Fibroblast of the aortic adventitia (primary cell): ENCODE data around the gene CDK17. TPM values are rescaled to one million over a fixed set of nuclear protein-coding genes. Genes with fewer than 3 reads are reported as not detected.
A peak's percentile ranks its signal among the peaks of the same experiment; 100 is the strongest.

Experiments used
- DNase-seq: peaks from one replicate; pipeline ENCODE4 v3.0.0-alpha.2; 2010; ENCODE audit warnings: low read depth
- H3K4me3 ChIP-seq: 2 replicates; pipeline ENCODE4 v1.5.1; 2011; ENCODE audit warnings: low read depth, mild to moderate bottlenecking, control low read depth, low read length, moderate library complexity
- CTCF ChIP-seq: IDR thresholded peaks from 2 replicates; pipeline ENCODE4 v1.5.1; 2011; ENCODE audit warnings: mild to moderate bottlenecking, low read length, control low read depth, inconsistent platforms; ENCODE audit not compliant: insufficient read depth
- total RNA-seq: library from RNA; depleted of rRNA; stranded (reverse); fragments of >200 nt; gene quantifications from 2 replicates; pipeline ENCODE4 v1.2.3, GENCODE V29; 2012; ENCODE audit warnings: low replicate concordance

CDK17 gene
- total RNA-seq, 1 donor, result 49.1 TPM

GRCh38 chr12:96258104-96258961 lies 141.9 kb downstream of the CDK17 start:
- peak; percentile 1 for TF ChIP-seq CTCF
- H3K4me3 ChIP-seq, result no peak overlapping the region
- DNase-seq, result peak; percentile 91

GRCh38 chr12:96257550-96258103 lies 142.6 kb downstream of the CDK17 start:
- H3K4me3 ChIP-seq, result no peak overlapping the region
- DNase-seq, result no peak
- TF ChIP-seq CTCF, result no peak

- H3K4me3 ChIP-seq, result no peak overlapping the region
- TF ChIP-seq CTCF, result no peak
- DNase-seq, result no peak
Observed at GRCh38 chr12:96256672-96257361, 143.4 kb downstream of the CDK17 start.

- H3K4me3 ChIP-seq, result peak overlapping the region; percentile 19
- peak; percentile 86 for DNase-seq
- no peak for TF ChIP-seq CTCF
Observed at GRCh38 chr12:96255077-96255476, 145.2 kb downstream of the CDK17 start.

- DNase-seq, result no peak
- no peak overlapping the region for H3K4me3 ChIP-seq
- no peak for TF ChIP-seq CTCF
Observed at GRCh38 chr12:96250119-96250685, 150.0 kb downstream of the CDK17 start.

- no peak for TF ChIP-seq CTCF
- DNase-seq, result peak; percentile 47
- no peak overlapping the region for H3K4me3 ChIP-seq
Observed at GRCh38 chr12:96249196-96250118, 150.8 kb downstream of the CDK17 start.
